ENCODE data around the gene SDF4. TPM values are rescaled to one million over a fixed set of nuclear protein-coding genes. Genes with fewer than 3 reads are reported as not detected.

Gene SDF4
- total and polyA plus RNA-seq, 2 of the 8 experiments (the other 6 are each of a cell fraction or from before 2014, with no cell fraction given), result 45.5 to 75.6 TPM

DNA sequence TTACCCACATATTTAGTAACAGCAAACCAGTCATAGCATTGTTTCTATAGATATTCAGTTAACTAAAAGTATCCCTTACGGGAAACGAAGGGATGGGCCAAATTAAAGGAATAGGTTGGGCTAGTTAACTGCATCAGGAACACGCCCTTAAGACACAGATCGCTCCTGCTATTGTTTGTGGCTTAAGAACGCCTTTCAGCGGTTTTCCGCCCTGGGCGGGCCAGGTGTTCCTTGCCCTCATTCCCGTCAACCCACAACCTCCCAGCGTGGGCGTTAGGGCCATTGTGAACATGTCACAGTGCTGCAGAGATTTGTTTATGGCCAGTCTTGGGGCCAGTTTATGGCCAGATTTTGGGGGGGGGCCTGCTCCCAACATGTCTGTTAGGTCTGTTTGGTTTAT lies 40.1 kb downstream of the SDF4 start:
- H3K56ac ChIP-seq (replicated peaks; ENCODE audit: insufficient read length, low read depth, low read length), result no peak overlapping the region
- H4K5ac ChIP-seq (ENCODE audit: insufficient read length, low read depth, low read length), result no peak overlapping the region
- no peak overlapping the region for H4K91ac ChIP-seq (replicated peaks; ENCODE audit: insufficient read length, low read length)
- no peak overlapping the region for H3K18ac ChIP-seq (ENCODE audit: extremely low read depth, low read length)
- no peaks in the 10 kb centered on the region for H3K36me3 ChIP-seq (ENCODE audit: control insufficient read depth in 2 of 4, insufficient read depth in 4 of 4, low read length in 3 of 4)
- CTCF ChIA-PET (ENCODE audit: partially characterized antibody), result no interaction called here
- H3K4ac ChIP-seq (replicated peaks; ENCODE audit: insufficient read length, low read depth, low read length), result no peak overlapping the region
- no peaks in the 10 kb centered on the region for H4K20me1 ChIP-seq (replicated peaks in 1 of 2; ENCODE audit: control insufficient read depth in 1 of 2, insufficient read depth in 2 of 2, low read length in 2 of 2)
- no peak overlapping the region for H2BK20ac ChIP-seq (ENCODE audit: low read length)
- WGBS, 2 experiments (ENCODE audit: extremely low coverage in 1 of 2, insufficient coverage in 1 of 2, insufficient read length in 1 of 2, insufficient replicate concordance in 2 of 2, low coverage in 1 of 2, low lambda C conversion rate in 2 of 2, missing lambda C conversion rate in 1 of 2), result 90% methylated on average over 10 of the region's 11 CpGs; no CpG with 5 or more reads in 1 of the 2 experiments
- peaks cover 5 to 16% of the 10 kb centered on the region in 2 experiments; a peak in 3 of 4 replicates for H3K9me3 ChIP-seq (ENCODE audit: insufficient read depth in 2 of 2, low read depth in 1 of 2, low read length in 1 of 2)
- no peaks in the 10 kb centered on the region for H3K79me1 ChIP-seq (ENCODE audit: low read depth, low read length)
- no peak overlapping the region for H3K23ac ChIP-seq (ENCODE audit: insufficient read length)
- no peak overlapping the region for H2BK120ac ChIP-seq (replicated peaks; ENCODE audit: low read depth, low read length)
- no peak overlapping the region for H3K14ac ChIP-seq (ENCODE audit: insufficient read length)
- H3K23me2 ChIP-seq (ENCODE audit: low read depth, low read length), result no peaks in the 10 kb centered on the region
- no peak overlapping the region for H4K8ac ChIP-seq (ENCODE audit: extremely low read depth, insufficient read depth, low read length)
- no peak overlapping the region for H2AK5ac ChIP-seq (ENCODE audit: low read depth, low read length)
- DNase-seq (ENCODE audit: low read depth in 1 of 2, low spot score in 2 of 2), result no peak
- H3K9ac ChIP-seq (replicated peaks in 1 of 4; ENCODE audit: extremely low read depth in 1 of 4, low read depth in 3 of 4, low read length in 3 of 4), result no peak overlapping the region
- H3K4me1 ChIP-seq (replicated peaks in 1 of 4; ENCODE audit: control insufficient read depth in 3 of 4, insufficient read depth in 4 of 4, low read length in 3 of 4), result no peaks in the 10 kb centered on the region
- no peak for FAIRE-seq
- no peak overlapping the region for H3K4me3 ChIP-seq (ENCODE audit: extremely low read depth in 1 of 4, insufficient read depth in 2 of 4, low read depth in 3 of 4, low read length in 4 of 4)
- POLR2A ChIA-PET (ENCODE audit: partially characterized antibody), result no interaction called here
- H3K79me2 ChIP-seq (ENCODE audit: control insufficient read depth in 1 of 2, insufficient read depth in 2 of 2, low read length in 2 of 2), result no peaks in the 10 kb centered on the region
- no peak overlapping the region for H3K4me2 ChIP-seq (ENCODE audit: insufficient read depth in 1 of 2, low read depth in 2 of 2, low read length in 2 of 2)
- no peak overlapping the region for H2AFZ ChIP-seq (ENCODE audit: low read length)
- H2BK12ac ChIP-seq (ENCODE audit: low read depth, low read length), result no peak overlapping the region
- H3K27ac ChIP-seq (ENCODE audit: low read depth, low read length), result no peak overlapping the region
- no peak overlapping the region for H2BK15ac ChIP-seq (ENCODE audit: low read length)
- no peaks in the 10 kb centered on the region; a peak in 2 of 7 replicates for H3K27me3 ChIP-seq (replicated peaks in 1 of 4; ENCODE audit: control insufficient read depth in 3 of 4, extremely low read depth in 1 of 4, insufficient read depth in 3 of 4, low read length in 3 of 4)
- H2BK5ac ChIP-seq (ENCODE audit: low read depth, low read length), result no peak overlapping the region
- no peak for TF ChIP-seq BCL11A (IDR thresholded peaks at IDR 0.05; ENCODE audit: low read depth in 2 of 2, low read length in 2 of 2)
- no peak for TF ChIP-seq FOSL1 (IDR thresholded peaks at IDR 0.05; ENCODE audit: insufficient read depth, low read depth, low read length)
- TF ChIP-seq SP4 (IDR thresholded peaks at IDR 0.05; ENCODE audit: low read length), result no peak
- TF ChIP-seq CEBPB (IDR thresholded peaks at IDR 0.05; ENCODE audit: low read depth, low read length), result no peak
- no peak for TF ChIP-seq KDM5A (IDR thresholded peaks at IDR 0.05; ENCODE audit: low read length)
- TF ChIP-seq TBP (IDR thresholded peaks at IDR 0.05; ENCODE audit: low read depth, low read length), result no peak
- TF ChIP-seq PHF8 (conservative IDR thresholded peaks at IDR 0.05; ENCODE audit: low read depth, low read length), result no peak
- no peak for TF ChIP-seq SAP30 (IDR thresholded peaks at IDR 0.05; ENCODE audit: insufficient read depth, insufficient replicate concordance, low read length)
- TF ChIP-seq, protein P1, sequence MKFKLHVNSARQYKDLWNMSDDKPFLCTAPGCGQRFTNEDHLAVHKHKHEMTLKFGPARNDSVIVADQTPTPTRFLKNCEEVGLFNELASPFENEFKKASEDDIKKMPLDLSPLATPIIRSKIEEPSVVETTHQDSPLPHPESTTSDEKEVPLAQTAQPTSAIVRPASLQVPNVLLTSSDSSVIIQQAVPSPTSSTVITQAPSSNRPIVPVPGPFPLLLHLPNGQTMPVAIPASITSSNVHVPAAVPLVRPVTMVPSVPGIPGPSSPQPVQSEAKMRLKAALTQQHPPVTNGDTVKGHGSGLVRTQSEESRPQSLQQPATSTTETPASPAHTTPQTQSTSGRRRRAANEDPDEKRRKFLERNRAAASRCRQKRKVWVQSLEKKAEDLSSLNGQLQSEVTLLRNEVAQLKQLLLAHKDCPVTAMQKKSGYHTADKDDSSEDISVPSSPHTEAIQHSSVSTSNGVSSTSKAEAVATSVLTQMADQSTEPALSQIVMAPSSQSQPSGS (IDR thresholded peaks at IDR 0.05; ENCODE audit: low read length), result no peak
- TF ChIP-seq BRCA1 (IDR thresholded peaks at IDR 0.05; ENCODE audit: low read depth, low read length), result no peak
- TF ChIP-seq POLR2AphosphoS5 (IDR thresholded peaks at IDR 0.05; ENCODE audit: low read depth, low read length), result no peak
- TF ChIP-seq EGR1 (IDR thresholded peaks at IDR 0.05; ENCODE audit: borderline replicate concordance, low read depth, low read length), result no peak
- TF ChIP-seq CTBP2 (IDR thresholded peaks at IDR 0.05; ENCODE audit: borderline replicate concordance, insufficient read depth, insufficient read length, low read length), result no peak
- no peak for TF ChIP-seq TCF12 (IDR thresholded peaks at IDR 0.05; ENCODE audit: low read depth, low read length)

Measured in H1 (cell line).